ENCODE measurements around the gene TMEM98. TPM values are rescaled to one million over a fixed set of nuclear protein-coding genes. Genes with fewer than 3 reads are reported as not detected.
A peak's percentile ranks its signal among the peaks of the same experiment; 100 is the strongest.

The TMEM98 gene
- total RNA-seq, 1 donor from 2014 or later, result 50.6 TPM

- no peaks in the 10 kb centered on the region for H3K27me3 ChIP-seq
- no peak for DNase-seq (ENCODE audit: low spot score in 2 of 2)
- peaks cover 0 to 12% of the 10 kb centered on the region in 2 donors for H3K4me1 ChIP-seq
- no peaks in the 10 kb centered on the region for H3K36me3 ChIP-seq
- TF ChIP-seq, protein P1, sequence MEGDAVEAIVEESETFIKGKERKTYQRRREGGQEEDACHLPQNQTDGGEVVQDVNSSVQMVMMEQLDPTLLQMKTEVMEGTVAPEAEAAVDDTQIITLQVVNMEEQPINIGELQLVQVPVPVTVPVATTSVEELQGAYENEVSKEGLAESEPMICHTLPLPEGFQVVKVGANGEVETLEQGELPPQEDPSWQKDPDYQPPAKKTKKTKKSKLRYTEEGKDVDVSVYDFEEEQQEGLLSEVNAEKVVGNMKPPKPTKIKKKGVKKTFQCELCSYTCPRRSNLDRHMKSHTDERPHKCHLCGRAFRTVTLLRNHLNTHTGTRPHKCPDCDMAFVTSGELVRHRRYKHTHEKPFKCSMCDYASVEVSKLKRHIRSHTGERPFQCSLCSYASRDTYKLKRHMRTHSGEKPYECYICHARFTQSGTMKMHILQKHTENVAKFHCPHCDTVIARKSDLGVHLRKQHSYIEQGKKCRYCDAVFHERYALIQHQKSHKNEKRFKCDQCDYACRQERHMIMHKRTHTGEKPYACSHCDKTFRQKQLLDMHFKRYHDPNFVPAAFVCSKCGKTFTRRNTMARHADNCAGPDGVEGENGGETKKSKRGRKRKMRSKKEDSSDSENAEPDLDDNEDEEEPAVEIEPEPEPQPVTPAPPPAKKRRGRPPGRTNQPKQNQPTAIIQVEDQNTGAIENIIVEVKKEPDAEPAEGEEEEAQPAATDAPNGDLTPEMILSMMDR (IDR thresholded peaks at IDR 0.05), result no peak
- no peak overlapping the region for H3K27ac ChIP-seq
- no peak overlapping the region for H3K4me3 ChIP-seq
- H3K9me3 ChIP-seq, result no peaks in the 10 kb centered on the region
- intact Hi-C loops (cut with DNase I), result loop anchor here (1.0 kb wide), 1 partner anchor 33 kb away; the partner anchor contains the start of gene MYO1D
These were observed 17.2 kb upstream of the TMEM98 start for GRCh38 chr17:32910769-32911168.

DNA sequence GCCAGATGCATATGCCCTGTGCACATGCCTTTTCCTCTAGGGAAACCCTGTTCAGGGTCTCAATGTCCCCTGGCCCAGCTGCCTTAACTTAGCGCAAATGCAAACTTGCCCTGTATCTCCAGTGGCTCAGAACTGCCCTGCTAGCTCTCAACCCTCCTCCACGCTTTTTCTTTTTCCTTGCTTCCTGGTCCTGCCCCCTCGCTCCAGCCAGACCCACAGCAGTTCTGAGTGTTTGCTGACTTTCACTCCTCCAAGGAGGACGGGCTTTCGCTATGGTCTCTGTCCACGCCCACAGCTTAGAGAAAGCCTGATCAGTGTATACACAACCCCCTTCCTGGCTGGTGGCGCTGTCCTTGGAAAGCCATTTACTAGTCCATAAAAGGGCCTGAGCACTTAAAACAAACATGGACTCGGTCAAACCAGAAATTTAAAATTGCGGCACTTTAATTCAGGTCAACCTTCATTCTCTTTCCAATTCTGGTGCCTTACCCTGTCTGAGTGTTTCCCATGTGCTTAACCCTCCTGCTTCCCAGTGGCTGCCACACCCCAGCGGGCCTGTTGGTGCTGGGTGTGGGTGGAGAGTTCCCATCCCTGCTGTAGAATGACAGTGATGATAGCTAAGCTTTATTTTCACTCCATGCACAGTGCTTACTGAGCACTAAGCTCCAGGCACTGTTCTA is 15.6 kb upstream of the TMEM98 start:
- intact Hi-C loops (cut with DNase I), result no loop called here
- Histone ChIP-seq H3K4me3 (peak overlapping the region in 1 of 2 donors; percentile 44), H3K36me3 (no peaks in the 10 kb centered on the region), H3K27me3 (no peaks in the 10 kb centered on the region), H3K27ac (peak overlapping the region; percentile 68 to 76), H3K4me1 (peaks cover 0 to 12% of the 10 kb centered on the region in 2 donors), H3K9me3 (no peaks in the 10 kb centered on the region)
- DNase-seq (ENCODE audit: low spot score in 2 of 2), result peak in 1 of 2 donors; percentile 84
- TF ChIP-seq, protein P1 (IDR thresholded peaks at IDR 0.05), result no peak

DNA sequence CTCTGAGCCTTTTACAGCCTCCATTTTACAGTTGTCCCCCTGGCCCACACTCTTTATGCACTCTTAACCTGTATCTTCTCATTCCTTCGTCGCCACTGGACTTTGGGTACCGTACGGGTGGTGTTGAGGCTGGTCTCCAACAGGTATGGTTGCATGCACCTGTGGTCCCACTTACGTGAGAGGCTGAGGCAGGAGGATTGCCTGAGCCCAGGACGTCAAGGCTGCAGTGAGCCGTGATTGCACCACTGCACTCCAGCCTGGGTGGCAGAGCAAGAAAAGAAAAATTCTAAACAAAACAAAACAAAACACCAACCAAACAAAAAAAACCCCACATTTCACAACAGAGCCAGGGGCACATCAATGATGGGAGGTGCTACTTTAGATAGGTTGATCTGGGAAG is 14.4 kb upstream of the TMEM98 start:
- Histone ChIP-seq H3K4me3 (no peak overlapping the region), H3K4me1 (peaks cover 0 to 12% of the 10 kb centered on the region in 2 donors), H3K27ac (no peak overlapping the region), H3K27me3 (no peaks in the 10 kb centered on the region), H3K36me3 (no peaks in the 10 kb centered on the region), H3K9me3 (no peaks in the 10 kb centered on the region)
- TF ChIP-seq, protein P1 (IDR thresholded peaks at IDR 0.05), result no peak
- no peak for DNase-seq (ENCODE audit: low spot score in 2 of 2)
- intact Hi-C loops (cut with DNase I), result no loop called here

- TF ChIP-seq, protein P1 (IDR thresholded peaks at IDR 0.05), result no peak
- no peaks in the 10 kb centered on the region for H3K27me3 ChIP-seq
- no peaks in the 10 kb centered on the region for H3K36me3 ChIP-seq
- no peaks in the 10 kb centered on the region for H3K9me3 ChIP-seq
- no peak for DNase-seq (ENCODE audit: low spot score in 2 of 2)
- H3K4me3 ChIP-seq, result no peak overlapping the region
- intact Hi-C loops (cut with DNase I), result no loop called here
- no peak overlapping the region for H3K27ac ChIP-seq
- peaks cover 0 to 12% of the 10 kb centered on the region in 2 donors for H3K4me1 ChIP-seq
These were observed 13.8 kb upstream of the TMEM98 start for GRCh38 chr17:32914181-32914580.

DNA sequence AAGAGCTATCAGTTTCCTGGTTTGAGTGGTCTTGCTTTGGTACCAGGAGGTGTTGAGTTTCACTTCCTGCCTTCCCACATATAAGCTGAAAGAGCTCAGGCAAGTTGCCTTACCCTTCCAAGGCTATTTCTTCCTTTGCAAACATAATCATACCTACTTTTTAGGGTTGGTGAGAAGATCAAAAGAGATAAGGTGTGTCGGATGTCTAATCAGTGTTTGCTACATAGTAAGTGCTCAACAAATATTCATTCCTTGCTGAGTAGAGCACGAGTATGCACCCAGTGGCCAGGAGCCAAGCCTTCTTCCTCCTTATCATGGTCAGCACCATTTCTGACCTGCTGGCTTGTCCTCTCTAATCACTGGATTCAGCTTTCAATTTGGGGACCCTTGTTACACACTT is 12.7 kb upstream of the TMEM98 start:
- Histone ChIP-seq H3K4me1 (peaks cover 0 to 10% of the 10 kb centered on the region in 2 donors), H3K27me3 (no peaks in the 10 kb centered on the region), H3K27ac (no peak overlapping the region), H3K36me3 (no peaks in the 10 kb centered on the region), H3K4me3 (no peak overlapping the region), H3K9me3 (no peaks in the 10 kb centered on the region)
- DNase-seq (ENCODE audit: low spot score in 2 of 2), result no peak
- intact Hi-C loops (cut with DNase I), result no loop called here
- TF ChIP-seq, protein P1 (IDR thresholded peaks at IDR 0.05), result no peak
